HG03575 (cell line): ENCODE data around the gene MED22.
"Not testable (repeated sequence)": the region's sequence is repeated elsewhere in the genome, so short reads cannot be mapped to it uniquely, and the experiment has no call there.

Experiments used
- ATAC-seq: cut with Tn5 transposase; IDR thresholded peaks from one replicate; pipeline ENCODE4 v1.9.1; 2021; ENCODE audit not compliant: unreplicated experiment, insufficient number of reproducible peaks, low FRiP score; ENCODE audit errors: extremely low read depth

MED22 gene

DNA sequence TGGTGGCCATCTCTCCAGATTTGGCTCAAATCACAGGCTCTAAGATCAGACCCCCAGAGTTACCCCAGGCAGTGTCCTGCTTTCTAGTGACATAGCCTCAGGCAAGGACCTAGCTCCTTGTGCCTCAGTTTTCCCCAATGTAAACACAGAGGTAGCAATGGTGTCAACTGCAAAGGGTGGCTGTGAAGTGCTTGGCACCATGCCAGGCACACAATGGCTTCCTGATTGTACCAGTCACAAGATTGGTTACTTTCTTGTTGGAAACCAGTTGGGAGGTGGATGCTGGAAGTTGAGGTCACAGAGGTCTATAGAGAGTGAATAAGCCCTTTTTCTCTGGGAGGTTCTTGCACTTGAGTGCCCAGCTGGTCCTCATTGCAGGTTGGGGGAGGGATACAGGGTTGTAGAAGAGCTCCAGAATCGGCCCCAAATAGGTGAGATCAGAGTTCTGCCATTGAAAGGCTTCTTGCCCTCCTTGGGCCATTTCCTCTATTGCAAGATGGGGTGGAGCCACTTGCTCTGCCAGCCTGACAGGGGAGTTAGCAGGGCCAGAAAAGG lies 30.6 kb upstream of the MED22 start:
- ATAC-seq, result no peak

DNA sequence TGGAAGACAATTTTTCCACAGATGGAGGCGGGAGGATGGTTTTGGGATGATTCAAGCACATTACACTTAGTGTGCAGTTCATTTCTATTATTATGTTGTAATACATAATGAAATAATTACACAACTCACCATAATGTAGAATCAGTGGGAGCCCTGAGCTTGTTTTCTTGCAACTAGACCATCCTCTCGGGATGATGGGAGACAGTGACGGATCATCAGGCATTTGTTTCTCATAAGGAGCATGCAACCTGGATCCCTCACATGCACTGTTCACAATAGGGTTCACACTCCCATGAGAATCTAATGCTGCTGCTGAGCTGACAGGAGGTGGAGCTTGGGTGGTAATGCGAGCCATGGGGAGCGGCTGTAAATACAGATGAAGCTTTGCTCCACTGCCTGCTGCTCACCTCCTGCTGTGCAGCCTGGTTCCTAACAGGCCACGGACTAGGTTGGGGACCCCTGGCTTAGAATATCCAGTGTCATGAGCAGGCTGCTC lies 29.8 kb upstream of the MED22 start:
- ATAC-seq, result no peak

DNA sequence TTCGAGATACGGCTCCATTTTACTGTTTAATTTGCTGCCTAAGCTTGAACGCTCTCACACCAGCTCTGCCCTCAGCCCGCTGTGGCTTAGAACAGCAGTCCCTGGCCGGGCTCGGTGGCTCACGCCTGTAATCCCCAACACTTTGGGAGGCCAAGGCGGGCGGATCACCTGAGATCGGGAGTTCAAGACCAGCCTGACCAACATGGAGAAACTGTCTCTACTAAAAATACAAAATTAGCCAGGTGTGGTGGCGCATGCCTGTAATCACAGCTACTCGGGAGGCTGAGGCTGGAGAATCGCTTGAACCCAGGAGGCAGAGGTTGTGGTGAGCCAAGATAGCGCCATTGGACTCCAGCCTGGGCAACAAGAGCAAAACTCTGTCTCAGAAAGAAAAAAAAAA lies 29.3 kb upstream of the MED22 start:
- not testable (repeated sequence) for ATAC-seq

DNA sequence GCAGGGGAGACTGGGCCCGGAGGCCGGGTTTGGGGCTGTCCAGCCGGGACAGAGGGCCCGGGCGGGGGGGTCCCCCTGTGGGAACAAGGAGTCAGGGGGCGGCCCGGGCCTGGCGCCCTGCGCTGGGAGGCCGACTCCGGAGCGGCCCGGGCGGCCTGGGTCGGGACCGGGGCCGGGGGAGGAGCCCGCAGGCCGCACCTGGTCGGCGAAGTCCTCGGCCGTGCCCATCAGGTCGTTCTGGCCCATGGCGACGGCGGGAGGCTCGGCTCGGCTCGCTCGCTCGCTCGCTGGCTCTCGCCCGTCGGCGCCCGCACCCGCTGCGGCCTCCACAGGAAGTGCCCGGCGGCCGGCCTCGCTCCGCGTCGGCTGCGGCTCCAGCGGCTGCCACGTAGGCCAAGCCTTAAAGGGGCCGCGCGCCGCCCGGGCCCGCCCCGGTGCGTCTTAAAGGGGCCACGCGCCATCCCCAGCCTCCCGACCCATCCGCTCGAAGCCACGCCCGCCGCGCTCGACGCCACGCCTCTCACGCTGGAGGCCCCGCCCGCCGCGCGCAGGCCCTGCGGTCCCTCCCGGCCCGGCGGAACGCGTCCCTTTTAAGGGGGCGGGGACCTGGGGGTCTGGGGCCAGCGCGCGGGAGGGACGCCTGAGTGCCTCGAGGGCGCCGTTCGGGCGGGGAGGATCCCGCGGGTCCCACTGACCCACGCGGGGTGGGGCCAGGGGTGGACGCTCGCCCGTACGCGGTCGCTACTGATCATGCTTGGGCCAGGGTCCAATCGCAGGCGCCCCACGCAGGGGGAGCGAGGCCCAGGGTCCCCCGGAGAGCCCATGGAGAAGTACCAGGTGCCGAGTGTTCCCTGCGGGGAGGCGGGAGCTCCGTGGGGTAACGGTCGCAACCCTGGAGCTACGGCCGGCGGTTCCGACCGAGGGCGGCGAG lies 28.1 kb upstream of the MED22 start, which contains the start of the genes STKLD1 and SURF4:
Gene STKLD1 (plus strand): TSS at position 643 of the 931 bp plus-strand sequence. CDS start 108 bp downstream, at position 751.
Gene SURF4 (minus strand): TSS at position 337 of the 931 bp plus-strand sequence. CDS start 91 bp downstream, at position 246.
- peak; percentile 56 for ATAC-seq

DNA sequence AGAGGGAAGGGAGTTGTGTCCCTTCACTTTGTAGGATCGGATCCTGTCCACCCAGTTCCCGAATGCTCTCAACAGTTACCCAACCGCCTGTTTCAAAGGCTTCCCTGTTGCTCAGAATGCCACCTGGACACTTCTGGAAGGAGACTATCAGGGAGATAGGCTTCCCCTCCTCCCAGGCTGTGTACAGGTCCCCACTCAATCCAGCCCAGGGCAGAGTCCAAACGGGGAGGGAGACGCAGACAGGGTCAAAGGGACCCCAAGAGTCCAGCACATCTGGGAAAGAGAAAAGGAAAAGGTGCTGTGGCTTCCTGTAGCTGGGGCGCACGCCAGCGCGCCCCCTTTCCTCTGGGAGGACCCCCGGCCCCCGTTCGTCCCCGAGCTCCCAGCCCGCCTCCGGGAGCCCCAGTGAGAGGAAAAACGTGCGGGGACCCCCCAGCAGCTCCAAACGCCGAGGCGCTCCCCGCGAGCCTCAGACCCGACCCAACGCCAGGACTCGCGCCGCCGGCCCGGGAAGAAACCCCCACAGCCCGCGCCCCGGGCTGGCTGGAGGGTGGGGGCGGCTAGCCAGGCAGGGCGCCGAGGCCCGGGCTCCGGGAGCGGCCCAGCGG lies 27.3 kb upstream of the MED22 start:
- ATAC-seq, result no peak

DNA sequence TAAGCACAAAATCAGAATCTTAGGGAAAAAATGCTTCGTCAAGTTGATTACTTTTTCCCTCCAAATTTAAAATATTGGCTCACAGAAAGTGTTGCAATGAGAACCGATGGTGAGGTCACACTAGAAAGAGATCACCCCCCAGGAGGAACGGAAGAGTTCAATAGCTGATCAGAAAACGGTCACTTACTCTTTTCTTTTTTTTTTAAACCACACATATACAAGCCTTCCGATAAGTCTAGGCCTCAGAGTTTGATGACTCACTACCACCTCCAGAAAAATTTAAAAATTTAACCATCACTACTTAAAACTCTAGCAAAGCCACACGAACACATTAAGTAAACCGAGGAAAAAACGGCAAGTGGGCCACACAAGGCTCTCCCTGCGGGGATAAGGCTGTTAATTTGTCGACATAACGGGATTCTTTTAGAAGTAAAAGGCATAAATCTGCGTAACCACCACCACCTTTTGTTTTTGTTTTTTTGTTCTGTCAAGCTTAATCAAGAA lies 26.7 kb upstream of the MED22 start:
- ATAC-seq, result no peak

DNA sequence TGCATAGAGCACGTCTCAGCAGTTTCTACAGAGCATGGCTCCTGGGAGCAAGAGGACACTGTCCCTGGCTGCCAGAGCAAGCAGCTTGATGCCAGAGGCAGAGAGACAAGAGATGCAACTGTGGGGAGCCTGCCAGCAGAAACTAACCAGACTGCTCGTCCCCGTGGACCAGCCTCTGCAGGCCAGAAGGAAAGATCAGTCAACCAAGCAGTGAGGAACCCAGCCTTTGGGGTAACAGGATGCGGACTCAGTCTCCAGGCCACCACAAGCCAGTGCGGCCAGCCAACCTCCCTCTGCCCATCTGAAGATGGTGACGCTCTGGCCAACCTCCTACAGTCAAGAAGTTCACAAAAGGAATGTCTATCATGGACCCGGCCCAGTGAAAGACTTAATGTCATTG lies 24.2 kb upstream of the MED22 start:
- no peak for ATAC-seq

DNA sequence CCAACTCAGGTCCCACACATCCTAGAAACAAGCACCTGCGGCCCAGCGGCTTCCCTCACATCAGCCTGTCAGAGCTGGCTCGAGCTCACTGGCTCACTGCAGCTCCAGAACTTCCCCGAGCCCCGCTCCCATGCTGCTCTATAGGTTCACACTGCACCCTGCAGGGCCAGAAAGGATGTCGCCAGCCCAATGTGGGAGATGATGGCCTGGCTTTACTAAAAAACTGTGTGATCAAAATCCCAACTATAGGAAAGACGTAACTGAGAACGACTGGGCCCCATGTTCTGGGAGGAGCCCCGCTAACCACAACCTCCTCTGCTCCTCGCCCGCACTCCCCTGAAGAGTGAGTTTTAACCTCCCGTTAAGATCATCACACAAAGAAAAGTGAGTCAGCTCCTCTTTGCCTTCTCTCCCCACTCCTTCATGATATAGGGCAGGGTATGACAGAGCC lies 23.4 kb upstream of the MED22 start:
- ATAC-seq, result no peak

DNA sequence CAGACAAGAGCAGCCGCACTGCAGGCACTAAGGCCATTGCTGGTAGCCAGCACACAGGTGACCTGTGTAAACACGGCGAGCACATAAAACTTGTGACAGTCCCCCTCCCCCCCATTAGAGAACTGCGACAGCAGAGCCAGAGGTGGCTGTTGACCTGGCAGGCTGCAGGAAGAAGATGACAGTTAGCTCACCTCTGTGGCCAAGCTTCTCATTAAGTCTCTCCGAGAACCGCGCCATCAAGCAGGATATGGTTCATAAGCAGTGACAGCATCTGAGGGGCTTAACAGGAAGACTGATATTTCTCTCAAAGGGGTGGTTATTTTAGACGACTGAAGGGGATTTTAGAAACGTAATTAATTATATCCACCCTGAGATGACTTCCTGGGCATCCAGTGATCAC lies 22.8 kb upstream of the MED22 start:
- ATAC-seq, result no peak

DNA sequence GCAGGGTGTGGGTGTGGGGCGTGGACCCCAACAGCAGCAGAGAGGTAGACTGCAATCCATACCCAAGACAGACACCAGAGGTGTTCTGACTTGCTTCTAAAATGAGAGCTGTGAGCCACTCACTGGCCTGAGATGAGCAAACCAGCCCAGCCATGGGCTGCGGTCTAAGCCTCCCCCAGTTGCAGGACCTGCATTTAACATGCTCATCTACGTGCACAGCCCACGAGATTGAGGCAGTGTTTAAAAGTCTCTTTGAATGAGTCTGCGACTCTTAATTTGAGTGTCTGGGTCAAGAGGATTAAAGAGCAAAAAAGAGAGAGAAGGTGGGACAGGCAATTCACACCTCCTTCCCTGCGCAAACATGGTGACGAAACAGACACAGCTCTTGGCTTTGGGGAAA lies 22.0 kb upstream of the MED22 start:
- ATAC-seq, result no peak

DNA sequence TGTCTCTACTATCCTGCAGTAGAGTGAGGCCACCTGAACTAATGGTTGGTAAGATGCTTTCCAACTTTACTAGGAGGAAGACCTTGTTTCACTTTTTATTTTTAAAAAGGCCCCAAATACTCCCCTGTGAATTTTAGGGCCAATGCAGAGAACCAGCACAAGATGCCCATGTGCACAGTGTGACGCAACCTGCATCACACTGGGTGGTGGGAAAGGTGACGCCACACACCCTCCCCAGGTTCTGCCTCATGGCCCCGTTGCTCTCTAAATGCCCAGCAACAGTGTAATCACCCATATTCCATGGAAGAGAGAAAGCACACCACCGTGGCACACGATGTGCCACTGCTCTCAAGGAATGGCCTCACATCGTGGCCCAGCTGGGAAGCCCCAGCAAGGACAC lies 21.5 kb upstream of the MED22 start:
- no peak for ATAC-seq

DNA sequence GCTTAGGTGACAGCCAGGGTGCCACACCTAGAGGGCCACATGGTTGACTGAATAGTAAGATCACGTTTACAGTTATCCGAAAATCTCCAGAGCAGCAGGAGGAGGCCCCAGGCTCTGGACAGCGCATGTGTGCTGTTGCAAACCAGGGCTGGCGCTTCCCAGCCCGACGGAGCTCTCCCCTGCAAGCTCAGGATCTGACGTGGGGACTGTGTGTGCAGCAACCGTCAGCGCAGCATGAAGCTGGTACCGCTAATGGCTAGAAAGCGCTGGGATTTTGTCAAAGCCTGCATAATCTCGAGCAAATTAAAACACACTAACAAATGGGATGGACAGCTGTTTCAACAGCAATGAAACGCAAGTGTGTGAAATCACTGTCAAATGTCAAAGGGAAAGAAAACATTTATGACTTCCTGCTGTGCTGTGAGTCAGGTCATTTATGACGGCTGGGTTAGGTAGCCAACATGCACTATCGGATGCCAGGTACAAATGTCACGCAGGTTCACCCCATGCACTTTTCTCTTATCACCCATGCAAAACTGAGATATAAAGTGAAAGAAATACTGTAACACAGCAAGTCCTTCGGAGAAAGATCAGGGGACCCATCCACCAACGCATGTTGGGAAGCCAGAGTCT lies 20.4 kb upstream of the MED22 start:
- ATAC-seq, result no peak

DNA sequence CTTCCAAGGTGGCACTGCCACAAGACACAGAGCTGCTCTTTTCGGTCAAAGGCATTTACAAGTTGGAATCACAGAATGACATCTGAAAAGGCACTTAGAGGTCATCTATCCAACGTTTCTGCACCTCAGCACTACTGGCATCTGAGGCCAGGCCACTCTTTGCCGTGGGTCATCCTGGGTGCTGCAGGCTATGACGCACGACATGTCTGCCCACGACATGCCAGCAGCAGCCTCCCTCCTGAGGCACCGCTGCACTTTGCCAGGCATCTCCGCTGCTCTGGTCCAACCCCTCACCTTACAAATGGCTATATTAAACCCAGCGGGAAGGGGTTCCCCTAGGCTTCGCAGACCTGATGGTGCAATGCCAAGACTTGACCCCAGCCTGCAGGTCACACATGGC lies 19.8 kb upstream of the MED22 start:
- ATAC-seq, result no peak

DNA sequence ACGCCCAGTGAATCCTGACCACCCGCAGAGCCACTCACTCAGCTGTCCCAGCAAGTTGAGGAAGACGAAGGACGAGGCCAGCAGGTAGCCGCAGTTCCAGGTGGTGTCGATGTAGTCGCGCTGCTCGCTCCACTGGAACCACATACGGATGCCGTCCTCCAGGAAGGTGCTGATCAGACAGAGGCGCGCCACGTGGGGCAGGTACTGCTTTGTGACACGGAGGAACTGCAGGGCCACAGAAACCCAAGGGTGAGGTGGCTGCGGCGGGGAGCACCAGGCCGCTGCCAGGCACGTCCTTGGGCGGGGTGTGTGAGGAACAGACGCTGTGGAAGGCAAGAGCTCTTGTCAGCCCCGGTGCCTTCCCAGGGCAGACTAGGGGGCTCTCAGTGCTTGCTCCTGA lies 19.3 kb upstream of the MED22 start:
- no peak for ATAC-seq

DNA sequence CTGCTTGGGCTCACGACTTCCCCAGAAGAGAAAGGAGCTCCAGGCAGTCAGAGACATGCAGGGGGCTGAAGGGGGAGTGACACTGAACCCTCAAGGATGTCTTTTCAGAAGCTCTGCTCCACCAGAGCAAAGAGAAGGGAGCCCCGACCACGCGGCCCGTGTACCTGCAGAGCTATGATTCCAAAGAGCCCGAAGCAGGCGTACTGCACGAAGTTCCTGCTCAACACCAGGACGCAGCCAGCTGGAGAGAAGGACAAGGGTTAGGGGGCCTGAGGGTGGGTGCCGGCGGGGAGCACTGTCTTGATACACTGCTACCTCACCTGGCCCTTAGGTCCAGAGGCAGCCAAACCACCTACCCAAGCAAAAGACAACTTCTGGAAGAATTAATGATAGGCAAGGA lies 18.5 kb upstream of the MED22 start:
- ATAC-seq, result no peak

DNA sequence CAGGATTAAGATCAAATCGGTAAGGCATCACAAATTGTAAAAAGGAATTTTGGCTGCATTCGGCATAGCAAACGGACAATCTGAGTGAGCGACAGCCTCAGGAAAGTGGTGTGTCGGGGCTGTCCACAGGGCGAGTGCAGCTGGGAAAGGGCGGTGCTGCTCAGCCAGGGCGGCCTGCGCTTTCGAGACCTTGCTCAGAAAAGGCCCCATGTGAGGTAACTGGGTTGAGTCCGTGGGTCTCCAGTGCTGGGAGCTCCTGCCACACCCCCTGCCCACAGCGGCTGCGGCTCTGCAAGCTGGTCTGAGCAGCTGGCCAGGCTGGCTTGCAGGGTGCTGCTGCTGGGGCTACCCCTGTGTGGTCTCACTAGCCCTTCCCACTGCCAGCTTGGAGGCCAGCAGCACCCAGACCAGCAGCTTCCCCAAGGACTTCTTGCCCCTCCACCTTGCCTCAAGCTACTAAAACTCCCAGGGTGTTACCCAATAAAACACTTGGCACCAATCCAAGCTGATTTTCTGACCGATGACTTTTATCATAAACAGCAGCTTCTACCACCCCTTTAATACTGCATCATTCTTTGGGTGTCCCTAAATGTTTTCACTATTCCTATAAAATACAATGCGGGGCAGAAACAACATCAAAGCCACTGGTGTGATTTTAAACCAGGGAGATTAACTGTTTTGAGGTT lies 14.6 kb upstream of the MED22 start:
- no peak for ATAC-seq

DNA sequence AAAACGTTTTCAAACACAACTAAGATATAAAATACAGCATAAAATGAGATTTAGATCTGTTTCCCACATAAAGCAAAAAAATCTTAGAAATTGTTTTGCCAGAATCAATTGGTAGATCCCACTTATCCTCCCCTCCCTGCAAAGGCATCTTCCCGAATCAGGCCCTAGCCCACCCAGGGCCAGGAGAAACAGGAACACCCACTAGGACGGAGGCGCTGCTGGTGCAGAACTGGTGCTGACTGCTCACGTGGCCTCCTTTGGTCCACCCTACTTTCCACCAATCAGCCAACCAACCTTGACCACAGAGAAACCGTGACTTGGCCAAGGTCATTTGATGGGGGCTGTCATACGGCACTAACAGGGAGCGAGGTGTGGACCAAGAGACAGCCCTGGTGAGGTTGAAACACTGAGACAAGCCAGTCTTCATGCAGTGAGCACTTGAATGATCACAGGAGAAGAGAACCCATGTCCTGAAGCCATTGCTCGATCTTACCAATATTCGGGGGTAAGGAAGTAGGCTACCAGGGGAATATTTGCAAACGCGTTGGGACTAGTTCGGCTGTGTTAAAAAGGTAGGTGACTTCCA lies 13.7 kb upstream of the MED22 start:
- no peak for ATAC-seq
